ENCODE data around the gene MAML3.
A peak's percentile ranks its signal among the peaks of the same experiment; 100 is the strongest.

Gene MAML3

DNA sequence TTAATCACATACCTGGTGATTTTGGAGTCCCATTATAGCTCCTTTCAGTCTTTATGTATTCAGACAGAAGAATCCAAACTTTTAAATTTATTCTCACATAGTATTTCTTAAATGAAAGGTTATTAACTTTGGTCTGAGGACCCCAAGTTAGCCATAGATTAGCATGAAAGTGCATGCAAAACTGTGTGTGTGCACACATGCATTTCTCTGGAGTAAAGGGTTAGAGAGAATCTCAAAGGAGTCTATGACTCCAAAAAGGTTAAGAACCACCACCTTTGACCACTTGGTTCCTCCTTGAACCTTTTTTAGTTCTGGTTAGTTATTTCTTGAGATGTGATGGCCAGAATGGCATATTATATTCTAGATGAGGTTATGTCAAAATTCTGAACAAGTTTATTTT is 386.4 kb downstream of the MAML3 start:
- no peak for DNase-seq

DNA sequence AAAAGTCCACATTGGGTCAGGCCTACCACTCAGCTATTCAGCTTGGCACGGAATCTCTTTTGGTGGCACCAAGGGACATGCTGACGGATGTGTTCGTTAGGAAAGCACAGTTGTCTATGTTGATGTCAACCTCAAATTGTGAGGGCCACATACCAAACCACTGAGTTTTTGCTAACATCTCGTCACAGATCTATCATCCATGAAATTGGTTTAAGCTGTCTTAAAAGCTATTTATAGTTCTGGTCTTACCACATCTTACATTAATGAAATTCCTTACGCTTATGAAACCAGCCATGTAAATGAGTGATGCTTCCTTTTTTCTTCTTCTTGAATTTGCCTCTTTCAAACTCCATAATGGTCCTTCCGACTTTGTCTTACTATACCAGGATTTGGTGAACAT is 386.8 kb downstream of the MAML3 start:
- DNase-seq: no peak

DNA sequence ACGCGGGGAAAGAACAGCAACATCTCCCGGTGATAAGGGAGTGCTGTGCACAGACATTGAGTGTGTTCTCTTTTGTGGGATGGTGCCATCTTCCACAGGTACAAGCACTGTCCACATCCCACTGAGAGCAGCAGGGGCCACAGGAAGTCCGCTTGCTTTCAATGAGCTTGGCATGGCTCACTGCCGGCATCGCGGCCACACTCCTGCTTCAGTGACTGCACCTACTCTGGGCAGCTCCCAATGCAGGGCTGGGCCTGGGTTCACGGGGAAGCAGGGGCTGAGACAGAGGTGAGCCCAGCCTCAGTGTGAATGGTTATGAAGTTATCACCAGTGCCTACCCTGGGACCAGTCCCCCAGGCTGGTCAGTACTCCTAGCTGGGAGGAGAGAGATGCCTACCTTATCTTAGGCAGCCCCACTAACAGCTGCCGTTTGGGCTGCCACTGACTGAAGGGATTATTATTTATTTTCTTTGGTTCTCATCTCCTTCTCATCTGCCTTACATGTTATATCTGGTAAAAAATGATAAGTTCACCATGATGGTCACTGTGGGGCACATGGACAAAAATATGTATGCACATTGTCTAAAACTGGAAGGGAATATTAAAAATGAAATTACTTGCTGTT is 389.2 kb downstream of the MAML3 start:
- no peak for DNase-seq

DNA sequence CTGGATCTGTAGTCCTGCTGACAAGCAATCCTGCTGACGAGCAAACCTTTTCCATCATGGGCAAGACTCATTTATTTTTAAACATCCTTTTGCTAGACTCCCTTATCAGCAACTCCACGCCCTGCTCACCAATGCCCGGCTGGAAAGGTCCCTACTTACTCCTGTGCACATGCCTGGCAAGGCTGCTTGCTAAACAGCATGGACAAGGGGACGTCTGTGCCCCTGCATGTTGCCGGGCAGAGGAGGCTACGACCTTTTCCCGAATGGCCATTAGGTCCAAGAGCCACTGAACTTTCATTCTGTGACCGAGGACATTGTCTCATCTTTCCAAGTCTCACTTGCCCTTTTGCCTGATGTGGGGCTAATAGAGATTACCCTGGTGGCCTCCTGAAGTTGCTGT is 389.8 kb downstream of the MAML3 start:
- no peak for DNase-seq

- no peak for DNase-seq
These were observed 390.3 kb downstream of the MAML3 start for GRCh38 chr4:139763672-139764071.

GRCh38 chr4:139763205-139763604 is 390.8 kb downstream of the MAML3 start:
- no peak for DNase-seq

DNA sequence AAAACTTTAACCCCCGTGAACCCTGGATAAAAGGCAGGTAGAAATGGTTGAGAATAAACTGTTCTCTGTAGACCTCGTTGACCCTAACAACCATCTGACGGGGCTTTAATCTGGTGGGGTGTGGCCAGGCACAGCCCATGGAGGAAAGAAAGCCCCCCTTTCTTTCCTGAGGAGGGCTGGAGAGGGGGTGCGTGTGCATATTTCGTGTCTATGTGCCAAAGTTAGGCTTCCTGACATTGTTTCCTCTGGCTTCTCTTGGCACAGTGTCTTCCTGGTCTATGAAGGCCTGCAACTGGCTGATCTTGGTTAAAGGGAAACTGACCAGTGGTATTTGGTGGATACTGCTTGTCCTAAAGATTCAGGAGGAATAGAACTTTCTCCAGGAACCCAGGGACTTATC is 391.3 kb downstream of the MAML3 start:
- no peak for DNase-seq

GRCh38 chr4:139761461-139761860 is 392.5 kb downstream of the MAML3 start:
- no peak for DNase-seq

GRCh38 chr4:139760567-139760966 is 393.4 kb downstream of the MAML3 start:
- no peak for DNase-seq

GRCh38 chr4:139759097-139759496 is 394.9 kb downstream of the MAML3 start:
- no peak for DNase-seq

- DNase-seq: no peak
These were observed 397.4 kb downstream of the MAML3 start for GRCh38 chr4:139756391-139757180.

DNA sequence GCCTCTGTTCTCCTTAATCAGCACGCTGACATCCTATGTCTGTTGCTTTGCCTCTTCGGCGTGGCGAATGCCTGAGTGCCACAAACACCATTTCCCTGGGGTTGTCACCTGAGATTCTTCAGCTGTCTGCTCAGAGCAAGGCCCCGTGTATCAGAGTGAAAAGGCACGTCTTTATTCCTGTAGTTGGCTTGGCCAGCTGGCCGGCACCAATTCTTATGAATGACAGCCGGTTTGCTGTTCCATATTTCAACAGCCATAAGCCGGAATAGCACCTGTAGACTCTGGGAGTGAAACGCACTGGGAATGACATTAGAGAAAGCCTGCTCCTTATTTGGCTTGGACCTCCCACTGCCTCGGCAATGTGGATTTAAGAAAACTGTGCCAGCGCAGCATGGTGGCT is 399.0 kb downstream of the MAML3 start:
- no peak for DNase-seq

- DNase-seq: no peak
These were observed 400.3 kb downstream of the MAML3 start for GRCh38 chr4:139753686-139754085.

DNA sequence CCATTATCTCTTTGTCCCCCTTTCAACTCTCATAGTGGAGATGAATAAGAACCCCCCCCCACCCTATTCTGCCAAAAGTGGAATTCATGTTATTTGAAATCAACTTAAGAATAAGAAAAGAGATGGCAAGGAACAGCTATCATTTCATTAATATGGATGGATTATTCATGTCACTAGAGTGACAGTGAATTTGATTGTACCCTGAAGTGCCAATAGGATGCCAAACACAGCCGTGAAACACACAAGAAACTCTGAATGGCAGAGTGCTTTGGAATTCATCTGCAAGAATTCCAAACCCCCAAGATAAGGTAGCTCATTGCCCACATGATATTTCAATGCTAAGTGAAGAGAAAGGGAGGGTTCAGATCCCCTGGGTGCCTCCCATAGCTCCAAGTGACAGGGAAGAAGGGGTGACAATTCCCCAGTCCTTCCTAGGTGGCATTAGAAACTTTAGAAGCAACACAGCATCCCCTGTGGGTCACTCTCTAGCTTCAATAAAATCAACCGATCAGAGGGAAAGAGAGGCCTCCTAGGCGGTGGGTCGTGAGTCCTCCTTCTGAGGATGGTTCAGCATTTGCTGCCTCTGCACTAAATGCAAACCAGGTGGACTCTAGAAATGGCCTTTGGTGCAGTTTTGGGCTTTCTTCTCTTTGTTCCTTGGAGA is 404.0 kb downstream of the MAML3 start:
- DNase-seq: no peak

GRCh38 chr4:139749338-139749737 is 404.6 kb downstream of the MAML3 start:
- no peak for DNase-seq

DNA sequence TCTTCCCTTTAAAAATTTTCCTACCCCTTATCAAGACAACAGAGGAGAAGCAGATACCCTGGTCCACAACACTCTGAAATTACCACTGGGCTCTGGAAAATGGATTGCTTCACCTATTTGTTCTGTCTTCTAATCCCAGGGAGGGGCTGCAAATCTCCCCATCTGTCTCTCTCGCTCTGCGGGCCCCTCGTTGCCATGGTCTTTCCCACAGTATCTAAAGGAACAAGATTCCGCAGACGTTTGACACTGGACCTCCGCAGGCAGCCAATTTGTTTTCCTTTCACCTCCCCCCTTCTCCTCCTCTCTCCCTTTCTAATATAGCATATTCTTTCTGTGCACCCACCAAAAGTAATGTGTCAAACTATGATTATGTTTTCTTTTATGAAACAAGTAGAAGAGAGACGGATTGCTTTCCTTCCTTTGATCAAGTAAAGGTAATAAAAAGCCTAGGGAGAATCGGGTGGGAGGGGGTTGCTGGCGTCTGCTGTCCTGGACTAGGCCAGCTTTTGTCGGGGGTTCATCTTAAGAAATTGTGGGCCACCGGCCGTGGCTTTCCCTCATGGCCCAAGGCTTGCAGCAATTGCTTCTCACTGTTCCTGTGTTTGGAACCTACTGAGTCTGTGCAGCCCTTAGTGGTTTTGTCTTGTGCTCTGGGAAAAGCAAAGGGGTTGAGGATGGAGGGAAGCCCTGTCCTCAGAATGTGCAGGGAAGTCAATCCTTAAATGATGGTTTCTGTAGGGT is 407.4 kb downstream of the MAML3 start:
- no peak for DNase-seq

- no peak for DNase-seq
These were observed 408.8 kb downstream of the MAML3 start for GRCh38 chr4:139745111-139745639.

DNA sequence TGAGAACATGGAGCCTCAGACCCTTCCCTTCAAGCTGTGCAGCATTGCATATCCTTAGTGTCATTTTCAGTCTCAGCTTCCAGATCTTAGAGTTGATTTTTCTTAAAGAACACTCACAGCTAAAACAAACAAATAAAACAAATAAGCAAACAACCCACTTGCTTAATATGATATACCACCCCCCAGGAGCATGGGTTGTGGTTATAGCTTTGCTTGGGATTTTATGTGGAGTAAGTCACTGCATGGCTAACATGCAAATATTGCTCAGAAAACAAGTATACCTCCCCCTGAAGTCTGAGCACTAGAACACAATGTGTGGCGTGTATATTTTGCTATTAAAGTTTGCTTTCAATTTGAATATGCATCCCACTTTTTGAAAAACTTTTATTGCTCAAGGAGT is 409.8 kb downstream of the MAML3 start:
- DNase-seq: no peak

DNA sequence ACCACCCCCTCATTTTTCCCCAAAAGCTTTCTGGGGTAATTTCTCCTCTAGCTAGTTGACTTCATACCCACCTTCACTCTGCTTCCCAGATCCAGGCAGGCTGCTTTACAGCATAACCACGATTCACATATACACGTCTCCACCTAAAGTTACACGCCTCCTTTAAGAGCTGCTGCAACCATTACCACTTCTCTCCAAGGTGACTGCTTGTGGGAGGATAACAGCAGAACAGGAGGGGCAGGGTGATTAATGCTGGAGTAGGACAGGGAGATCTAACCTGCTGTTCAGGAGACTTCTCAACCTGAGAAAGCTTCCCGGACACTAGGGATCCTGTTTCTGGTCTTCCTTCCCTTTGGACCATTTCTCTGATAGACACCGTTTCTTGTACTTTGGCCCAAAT is 411.0 kb downstream of the MAML3 start:
- DNase-seq: no peak

DNA sequence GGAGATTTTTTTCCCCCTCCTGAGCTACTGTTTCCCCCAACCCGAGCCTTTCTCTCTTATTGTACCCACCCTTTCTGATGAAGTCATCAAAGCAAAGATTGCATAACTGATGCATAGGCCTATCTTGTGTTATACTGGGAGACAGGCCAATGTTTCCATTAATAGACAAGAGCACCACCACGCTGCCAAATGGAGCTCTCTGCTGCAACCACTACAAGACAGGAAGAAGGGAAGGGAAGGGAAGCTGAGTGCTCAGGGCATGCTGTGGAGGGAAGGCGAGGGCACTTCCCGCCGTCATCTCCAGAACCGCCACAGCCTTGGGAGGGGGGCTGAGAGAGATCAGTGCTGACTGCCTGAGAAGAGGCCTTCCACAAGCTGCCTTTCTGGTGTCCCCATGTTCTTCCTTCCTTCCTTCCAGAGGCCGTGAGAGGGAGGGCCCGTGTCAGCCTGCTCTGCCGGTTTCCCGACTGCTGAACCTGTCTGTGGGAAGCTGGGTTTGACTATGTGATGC is 413.4 kb downstream of the MAML3 start:
- DNase-seq: peak; percentile 68

GRCh38 chr4:139740121-139740520 is 413.9 kb downstream of the MAML3 start:
- no peak for DNase-seq

DNA sequence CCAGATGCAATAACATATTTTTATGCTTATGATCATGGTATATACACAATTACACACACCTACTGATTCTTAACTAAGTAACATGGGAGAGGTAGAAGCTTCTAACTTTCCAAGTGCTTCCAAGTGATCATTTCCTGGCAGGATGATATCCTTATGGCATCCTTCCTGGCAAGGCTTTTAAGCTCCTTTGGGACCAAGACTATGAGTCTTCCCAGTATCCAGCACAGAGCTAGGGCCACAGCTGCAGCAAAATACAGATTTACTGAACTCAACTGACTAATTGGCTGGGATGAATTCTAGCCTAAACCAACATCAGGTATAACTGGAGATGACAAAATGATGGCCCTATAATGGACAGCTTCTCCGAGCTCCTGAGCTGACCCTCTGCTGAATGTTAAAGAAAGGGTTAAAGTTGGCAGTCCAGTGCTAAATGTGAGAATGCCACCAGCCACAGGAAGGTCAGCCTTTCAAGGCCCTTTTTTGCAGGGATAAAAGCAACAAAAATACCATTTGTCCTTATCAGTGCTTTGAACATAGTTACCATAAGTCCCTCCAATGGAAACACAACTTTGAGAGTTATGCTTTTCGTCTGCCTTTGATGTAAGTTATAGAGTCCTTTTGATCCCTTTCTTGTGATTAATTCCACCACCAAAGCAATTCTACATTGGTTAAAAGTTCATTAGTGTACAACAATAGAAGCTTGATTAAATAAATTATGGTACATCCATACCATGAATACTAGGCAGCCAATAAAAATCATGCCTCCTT is 415.0 kb downstream of the MAML3 start:
- no peak for DNase-seq

All from NCI-H1436 treated with DMSO at 0.1 percent for 48 hours (cell line).